ENCODE measurements around the gene INO80B.
"Not testable (repeated sequence)": the region's sequence is repeated elsewhere in the genome, so short reads cannot be mapped to it uniquely, and the experiment has no call there.

Gene INO80B

DNA sequence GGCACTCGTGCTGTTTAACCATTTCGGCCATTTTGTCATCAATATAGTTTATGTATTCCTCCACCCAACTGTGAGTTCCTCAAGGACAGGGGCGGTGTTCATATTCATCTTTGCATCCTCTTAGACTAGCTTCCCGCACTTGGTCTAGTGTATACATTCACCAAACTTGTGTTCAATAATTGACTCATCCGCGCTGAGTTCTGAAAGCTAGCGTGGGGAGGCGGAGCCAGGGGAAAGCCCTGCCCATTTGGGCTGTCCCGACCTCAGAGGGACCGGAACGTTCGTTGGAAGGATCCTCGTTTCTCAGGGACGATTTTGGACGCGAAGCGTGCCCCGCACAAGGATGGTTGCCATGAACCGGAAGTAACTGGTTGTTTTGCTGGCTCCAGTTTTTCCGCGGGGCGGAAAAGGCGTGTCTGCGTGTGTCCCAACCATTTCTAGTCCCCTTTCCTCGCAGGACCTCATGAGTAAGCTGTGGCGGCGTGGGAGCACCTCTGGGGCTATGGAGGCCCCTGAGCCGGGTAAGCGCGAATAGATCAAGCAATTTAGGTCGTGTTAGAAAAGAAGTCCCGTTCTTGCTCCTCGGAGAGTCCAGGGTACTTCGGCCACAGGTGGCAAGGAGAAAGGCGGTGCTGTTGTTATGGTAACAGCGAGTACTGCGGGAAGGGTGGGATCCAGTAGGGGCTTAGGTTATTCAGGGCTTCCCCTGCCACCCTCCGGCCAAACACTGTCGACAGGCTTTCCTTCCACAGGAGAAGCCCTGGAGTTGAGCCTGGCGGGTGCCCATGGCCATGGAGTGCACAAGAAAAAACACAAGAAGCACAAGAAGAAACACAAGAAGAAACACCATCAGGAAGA, at the start of gene INO80B:
INO80B (plus strand) TSS at position 434 of the 858 bp plus-strand sequence; CDS start at position 464, 30 bp downstream.
- DNase-seq: peak; percentile 99

DNA sequence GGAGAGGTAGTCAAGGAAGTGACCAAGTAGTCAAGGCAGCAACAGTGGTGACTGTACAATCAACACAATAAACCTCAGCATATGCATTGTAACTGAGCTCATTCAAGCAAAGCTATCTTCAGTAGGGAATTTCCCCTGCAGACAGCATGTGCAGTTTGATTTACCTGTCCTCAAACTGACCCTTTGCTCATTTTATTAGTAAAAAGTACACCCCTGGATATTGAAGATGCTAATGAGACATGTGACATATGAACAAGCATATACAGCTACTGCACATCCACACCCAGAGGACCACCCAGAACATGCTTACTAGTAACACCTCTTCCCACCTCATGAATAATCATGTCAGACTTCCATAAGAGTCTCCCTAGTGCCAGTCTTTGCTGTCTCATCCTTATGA, 48.9 kb upstream of the INO80B start:
- no peak for DNase-seq

GRCh38 chr2:74407682-74408081, 47.2 kb upstream of the INO80B start:
- no peak for DNase-seq

- no peak for DNase-seq
Measured at GRCh38 chr2:74413001-74413698, 41.7 kb upstream of the INO80B start.

GRCh38 chr2:74414441-74414840, 40.4 kb upstream of the INO80B start:
- DNase-seq: no peak

DNA sequence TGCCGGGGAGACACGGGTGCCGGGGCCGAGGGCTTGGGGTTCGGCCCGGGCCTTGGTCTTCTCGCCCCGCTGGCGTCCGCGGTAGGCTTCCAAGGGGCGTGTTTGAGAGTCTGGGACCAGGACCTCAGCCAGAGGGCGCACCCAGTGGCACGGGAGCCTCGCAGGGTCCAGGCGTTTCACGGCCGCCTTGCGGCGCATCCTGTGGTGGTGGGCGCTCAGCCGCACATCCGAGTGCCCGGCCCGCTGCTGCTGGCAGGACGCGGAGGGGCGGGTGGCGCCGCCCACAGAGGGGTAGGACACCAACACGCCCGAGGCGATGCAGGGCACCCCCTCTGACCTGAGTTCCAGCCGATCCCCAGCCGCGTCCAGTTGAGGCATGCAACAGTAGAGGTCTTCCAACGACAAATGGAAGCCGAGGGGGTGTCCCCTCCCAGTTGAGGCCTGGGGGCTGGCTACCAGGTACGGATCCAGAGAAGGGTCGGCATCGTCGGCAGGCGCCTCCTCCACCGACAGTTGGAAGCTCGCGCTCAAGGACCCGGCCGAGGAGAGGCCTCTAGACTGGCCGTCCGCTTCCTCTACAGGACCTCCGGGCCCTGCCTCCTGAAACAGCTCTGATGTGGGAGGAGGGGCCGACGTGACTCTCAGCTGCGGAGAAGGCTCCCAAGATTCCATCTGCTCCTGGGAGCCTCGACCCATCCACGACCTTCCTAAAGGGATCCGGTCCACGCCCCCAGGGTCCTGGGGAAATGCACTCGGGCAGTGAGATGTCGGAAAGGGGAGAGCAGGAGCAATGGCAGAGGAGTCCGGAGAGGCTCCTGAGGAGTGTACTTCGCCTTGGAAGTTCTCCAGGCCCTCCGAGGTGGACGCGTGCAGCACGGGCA, 39.8 kb upstream of the INO80B start:
- no peak for DNase-seq

DNA sequence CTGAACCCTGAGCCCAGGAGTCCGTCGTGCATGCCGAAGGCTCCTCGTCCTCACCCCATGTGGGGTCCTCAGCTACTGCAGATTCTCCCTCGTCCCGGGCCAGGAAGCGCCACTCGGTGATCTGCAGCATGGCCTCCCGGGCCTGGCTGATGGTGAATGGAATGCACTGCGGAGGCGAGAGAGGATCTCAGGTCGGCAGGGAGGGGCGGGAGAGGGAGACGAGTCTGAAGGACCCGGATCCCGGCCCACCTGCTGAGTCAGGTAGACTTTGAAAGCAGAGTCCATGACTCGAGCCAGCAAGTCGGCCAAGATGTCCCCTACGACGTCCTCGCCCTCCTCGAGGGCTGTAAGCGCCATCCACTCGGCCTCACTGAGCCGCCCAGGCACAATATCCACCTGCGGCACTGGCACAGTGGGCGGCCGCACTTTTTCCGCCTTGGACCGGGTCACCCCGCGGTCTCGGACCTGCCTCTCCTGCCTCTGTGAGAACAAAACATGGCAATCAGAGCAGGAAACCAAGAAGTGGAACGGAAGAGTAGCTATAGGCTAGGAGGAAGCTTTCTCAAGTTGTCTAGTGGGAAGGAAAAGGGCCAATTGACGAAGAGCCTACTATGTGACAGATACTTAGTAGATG, 39.0 kb upstream of the INO80B start:
- no peak for DNase-seq

DNA sequence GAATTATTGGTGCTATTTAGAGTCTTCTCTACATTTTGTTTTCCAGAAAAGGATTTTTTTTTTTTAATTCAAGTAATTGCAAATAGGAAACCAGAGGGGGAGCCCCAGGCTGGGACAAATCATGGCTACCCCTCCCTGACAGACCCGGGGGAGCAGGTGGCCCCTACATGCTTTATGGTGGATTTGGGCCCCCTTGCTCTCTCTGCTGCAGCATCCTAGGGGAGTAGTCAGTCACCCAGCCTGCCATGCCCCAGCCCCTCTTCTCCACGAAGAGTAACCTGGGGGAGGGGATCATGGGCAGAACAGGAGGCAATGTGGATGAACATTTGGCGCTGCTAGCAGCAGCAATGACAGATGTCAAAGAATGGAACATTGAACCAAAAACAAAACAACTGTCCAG, 38.1 kb upstream of the INO80B start:
- no peak for DNase-seq

- no peak for DNase-seq
Measured at GRCh38 chr2:74417197-74417596, 37.7 kb upstream of the INO80B start.

- DNase-seq: no peak
Measured at GRCh38 chr2:74417763-74418162, 37.1 kb upstream of the INO80B start.

GRCh38 chr2:74418312-74418711, 36.6 kb upstream of the INO80B start:
- DNase-seq: no peak

DNA sequence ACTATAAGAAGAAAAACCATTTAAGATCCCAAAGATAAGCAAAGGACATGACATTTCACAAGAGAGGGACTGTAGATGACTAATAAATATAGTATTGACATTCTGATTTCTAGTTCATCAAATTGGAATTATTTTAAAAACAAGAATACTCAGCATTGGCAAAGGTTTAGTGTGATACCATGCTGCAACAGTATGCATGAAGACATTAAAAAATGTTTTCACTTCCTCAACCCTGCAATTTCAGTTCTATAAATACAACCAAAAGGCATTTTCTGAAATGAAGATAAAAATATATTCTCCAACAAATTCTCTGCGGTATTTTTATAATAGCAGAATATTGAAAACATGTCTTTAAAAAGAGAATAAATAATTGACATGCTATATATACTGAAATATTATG, 35.5 kb upstream of the INO80B start:
- no peak for DNase-seq

DNA sequence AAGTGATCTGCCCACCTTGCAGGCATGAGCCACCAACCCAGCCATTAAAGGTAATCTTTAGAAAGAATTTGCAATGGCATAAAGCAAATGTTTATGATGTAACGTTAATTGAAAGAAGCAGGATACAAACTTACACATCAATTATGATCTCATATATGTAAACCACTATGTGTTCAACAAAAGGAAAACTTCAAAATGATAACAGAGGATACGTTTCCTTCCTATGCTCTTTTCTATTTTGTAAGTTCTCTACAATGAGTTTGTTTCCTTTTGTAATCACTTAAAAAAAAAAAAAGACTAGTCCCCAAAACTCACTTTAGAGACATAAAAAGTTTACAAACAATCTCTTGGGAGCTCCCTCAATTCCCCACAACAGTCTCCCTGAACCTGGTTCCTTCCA, 34.9 kb upstream of the INO80B start:
- no peak for DNase-seq

GRCh38 chr2:74420443-74421103, 34.3 kb upstream of the INO80B start:
- not testable (repeated sequence) for DNase-seq

- DNase-seq: peak; percentile 94
Measured at GRCh38 chr2:74421221-74421870, 33.5 kb upstream of the INO80B start, which contains the start of the genes C2orf81 and WDR54. Gene C2orf81 (minus strand): TSS chr2:74421619. CDS start chr2:74421560, 59 bp downstream. Gene WDR54 (plus strand): TSS chr2:74421730. CDS start chr2:74422154, 424 bp downstream.

DNA sequence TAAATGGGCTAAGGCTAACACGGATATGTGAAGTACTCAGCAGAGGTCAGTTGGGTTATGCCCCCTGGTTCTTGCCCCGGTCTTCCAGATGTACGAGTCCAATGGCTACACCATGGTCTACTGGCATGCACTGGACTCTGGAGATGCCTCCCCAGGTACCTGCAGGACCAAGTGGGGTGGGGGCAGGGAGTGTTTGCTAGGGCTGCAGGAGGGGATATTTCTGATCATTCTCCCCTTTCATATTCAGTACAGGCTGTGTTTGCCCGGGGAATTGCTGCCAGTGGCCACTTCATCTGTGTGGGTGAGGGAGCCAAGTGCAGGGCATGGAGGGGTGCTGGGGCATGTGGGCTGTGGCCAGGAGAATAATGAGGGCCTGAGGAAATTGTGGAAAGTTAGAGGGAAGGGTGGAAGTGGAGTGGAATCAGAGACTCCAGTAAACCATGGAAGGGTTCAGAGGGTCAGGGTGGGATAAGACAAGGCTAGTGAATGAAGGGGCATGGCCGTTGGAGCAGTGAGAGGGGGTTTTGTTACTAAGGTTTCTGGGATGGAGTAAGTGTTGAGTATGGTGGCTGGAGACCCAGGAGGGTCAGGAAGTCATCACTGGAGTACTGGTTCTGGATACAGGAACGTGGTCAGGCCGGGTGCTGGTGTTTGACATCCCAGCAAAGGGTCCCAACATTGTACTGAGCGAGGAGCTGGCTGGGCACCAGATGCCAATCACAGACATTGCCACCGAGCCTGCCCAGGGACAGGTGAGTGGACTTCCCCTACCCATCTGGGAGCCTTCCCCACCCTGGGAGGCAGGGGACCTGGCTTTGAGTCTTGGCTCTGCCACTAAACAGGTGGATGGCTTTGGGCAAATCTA, 31.4 kb upstream of the INO80B start:
- no peak for DNase-seq

DNA sequence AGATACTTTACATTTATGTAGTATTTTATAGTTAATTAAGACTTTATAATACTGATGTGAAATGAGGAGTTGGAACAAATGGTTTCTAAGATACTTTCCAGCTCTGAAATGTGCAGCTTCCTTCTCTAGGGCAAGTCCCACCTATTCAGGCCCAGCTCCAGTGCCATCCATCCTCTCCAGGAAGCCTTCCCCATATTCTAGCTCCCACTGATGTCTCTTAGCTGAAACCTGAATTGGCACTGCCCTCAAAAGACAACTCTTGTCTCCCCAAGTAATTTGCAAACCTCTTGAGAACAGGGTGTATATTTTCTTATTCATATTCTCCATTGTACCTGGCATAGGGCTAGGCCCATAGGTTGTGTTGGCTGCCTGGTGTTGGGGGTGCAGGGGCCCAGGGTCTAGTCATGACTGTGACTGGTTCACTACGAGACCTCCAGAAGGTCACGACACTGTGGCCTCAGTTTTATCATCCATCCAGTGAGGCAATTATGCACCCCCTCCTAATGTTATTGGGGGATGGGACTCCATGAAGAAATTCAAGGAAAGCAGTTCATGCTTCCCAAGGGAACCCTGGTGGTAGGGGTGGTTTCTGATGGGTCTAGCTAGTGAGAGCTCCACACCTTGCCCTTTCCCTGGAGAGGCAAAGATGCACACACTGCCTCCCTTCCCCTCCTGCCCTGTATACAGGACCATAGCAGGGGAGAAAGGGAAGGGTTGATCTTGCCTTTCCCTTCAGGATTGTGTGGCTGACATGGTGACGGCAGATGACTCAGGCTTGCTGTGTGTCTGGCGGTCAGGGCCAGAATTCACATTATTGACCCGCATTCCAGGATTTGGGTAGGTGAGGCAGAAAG, 30.5 kb upstream of the INO80B start:
- no peak for DNase-seq

DNA sequence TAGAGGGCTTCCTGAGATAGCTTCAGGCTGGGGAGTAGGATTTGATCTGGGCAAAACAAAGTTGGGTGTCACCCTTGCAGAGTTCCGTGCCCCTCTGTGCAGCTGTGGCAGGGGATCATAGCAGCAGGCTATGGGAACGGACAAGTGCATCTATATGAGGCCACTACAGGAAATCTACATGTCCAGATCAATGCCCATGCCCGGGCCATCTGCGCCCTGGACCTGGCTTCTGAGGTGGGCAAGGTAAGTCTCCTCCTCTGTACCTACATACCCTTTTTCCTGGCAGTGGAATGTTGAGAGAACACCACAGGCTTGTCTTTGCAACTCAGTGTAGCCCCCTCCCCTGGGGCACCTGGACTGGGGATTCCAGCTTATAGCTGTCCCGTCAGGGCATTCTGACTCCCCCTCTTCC, 29.9 kb upstream of the INO80B start:
- DNase-seq: no peak

DNA sequence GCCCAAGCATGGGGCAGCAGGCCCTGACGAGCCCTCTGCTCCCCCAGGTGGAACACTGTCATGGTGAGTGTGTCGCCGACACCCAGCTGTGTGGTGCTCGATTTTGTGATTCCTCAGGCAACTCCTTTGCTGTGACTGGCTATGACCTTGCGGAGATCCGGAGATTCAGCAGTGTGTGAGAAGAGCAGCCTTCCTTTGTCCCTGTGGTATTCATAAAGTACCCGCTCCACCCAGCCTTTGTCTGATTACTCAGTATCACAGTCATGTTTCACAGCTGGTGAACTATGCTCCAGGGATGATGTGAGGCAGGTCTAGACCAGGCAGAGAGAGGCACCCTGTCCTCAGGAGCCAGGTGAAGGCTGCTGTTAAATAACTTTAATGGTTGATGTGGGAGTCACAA, 29.4 kb upstream of the INO80B start:
- no peak for DNase-seq

All from CD4-positive, alpha-beta T cell treated with Interleukin-17A for 1 hour (primary cell).